ENCODE measurements around the gene KIF25.
A peak's percentile ranks its signal among the peaks of the same experiment; 100 is the strongest.
"Not testable (repeated sequence)": the region's sequence is repeated elsewhere in the genome, so short reads cannot be mapped to it uniquely, and the experiment has no call there.

Gene KIF25

DNA sequence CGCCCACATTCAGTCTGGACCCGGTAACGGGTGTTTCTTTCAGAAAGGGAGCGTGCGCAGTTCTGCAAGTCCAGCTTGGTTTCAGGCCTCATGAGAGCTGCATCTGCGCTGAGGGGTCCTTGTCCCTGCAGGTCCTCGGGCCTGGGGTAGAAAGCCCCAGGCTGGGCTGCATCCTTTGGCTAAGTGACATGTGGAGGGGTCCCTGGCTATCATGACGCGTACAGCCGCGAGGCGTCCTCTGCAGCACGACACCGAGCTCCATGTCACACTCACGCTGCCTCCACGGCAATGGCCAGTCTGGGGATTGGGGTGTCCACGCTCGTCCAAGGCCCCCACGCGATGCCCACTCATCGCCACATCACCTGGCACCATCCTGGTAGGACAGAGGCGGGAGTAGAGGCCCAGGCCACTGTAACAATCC lies 1.7 kb upstream of the KIF25 start:
- DNase-seq (ENCODE audit: low spot score), result no peak
- FAIRE-seq, result no peak

DNA sequence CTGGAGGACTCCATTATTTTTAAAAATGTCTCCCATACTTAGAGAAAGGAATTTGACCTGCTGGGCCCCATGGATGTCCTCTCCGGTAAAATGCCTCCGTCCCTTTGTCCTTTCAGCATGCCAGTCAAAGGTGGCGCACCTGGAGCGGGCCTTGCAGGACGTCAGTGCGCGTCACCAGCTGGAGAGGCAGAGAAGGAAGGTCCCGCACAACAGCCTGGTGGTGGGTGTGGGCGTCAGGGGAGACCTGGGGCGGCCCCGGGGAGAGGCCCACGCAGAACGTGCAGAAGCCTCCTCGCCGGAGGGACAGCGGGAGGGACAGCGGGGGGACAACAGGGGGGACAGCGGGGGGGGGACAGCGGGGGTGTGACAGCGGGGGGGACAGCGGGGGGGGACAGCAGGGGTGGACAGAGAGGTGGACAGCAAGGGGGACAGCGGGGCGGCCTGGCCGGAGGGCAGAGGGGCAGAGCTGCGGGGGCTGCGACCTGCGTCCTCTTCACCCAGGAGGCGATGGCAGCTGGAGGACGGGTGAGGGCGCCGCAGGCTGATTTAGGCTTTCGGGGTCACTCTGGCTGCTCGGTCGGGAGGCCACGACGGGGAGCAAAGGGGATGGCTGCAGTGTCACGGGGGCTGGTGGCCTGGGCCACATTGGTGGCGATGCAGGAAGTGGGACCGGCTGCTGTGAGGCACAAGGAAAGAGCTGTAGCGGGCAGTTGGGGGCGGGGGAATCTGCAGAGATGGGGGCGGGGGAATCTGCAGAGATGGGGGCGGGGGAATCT lies 859 bp upstream of the KIF25 start:
- no peak for FAIRE-seq
- no peak for DNase-seq (ENCODE audit: low spot score)

DNA sequence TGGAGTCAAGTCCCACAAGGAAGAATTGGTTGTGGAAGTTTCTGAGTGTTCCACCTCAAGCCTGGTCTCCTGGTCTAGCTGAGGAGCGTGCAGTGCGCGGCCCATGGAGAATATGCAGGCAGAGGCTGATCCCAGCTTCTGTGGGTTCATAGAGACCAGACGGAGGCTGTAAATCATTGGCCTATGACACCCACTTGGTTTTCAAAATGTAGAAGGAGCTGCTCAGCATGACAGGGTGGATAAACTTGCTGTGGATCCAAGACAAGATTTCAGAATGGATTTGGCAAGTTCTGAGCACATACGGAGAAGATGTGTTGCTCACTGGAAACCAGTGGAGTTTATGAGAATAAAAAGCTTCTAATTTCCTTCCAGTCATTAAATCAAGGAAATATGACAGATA lies 744 bp downstream of the KIF25 start:
- DNase-seq (ENCODE audit: low spot score) (no peak), FAIRE-seq (no peak)

DNA sequence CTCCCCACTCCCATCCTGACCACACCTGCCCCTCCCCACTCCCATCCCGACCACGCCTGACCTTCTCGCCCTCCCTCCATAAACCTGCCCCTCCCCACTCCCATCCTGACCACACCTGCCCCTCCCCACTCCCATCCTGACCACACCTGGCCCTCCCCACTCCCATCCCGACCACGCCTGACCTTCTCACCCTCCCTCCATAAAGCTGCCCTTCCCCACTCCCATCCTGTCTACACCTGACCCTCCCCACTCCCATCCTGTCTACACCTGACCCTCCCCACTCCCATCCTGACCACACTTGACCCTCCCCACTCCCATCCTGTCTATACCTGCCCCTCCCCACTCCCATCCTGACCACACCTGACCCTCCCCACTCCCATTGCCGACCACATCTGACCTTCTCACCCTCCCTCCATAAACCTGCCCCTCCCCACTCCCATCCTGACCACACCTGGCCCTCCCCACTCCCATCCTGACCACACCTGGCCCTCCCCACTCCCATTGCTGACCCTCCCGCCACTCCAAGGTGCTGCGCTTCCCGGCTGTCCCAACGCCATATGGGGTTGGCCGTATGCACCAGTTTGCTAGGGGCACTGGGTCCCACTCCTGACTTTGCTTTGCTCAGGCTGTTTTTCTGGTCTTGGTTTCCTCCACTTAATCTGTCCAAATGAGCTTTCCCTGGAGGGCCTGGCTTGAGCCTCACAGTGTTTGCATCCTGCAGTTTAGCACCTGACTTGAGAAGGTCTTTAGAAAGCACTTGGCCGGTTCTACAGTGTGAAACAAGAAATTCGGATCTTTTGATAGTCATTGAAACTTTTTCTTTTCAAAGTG lies 2.9 kb downstream of the KIF25 start:
- DNase-seq (ENCODE audit: low spot score) (no peak), FAIRE-seq (no peak)

DNA sequence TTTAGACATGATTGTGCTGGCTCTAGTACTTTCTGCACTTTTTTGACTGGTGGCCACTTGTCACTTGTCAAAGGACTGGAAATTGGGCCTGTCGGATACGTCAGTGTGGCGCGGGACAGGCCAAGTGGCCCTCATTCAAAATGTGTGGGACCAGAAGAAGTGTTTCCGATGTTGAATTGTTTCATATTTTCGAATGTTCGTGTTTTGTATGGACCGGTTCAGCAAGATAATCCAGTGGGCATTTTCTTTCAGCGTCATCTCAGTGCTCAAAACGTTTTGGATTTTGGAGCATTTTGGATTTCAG lies 3.5 kb downstream of the KIF25 start:
- no peak for FAIRE-seq

DNA sequence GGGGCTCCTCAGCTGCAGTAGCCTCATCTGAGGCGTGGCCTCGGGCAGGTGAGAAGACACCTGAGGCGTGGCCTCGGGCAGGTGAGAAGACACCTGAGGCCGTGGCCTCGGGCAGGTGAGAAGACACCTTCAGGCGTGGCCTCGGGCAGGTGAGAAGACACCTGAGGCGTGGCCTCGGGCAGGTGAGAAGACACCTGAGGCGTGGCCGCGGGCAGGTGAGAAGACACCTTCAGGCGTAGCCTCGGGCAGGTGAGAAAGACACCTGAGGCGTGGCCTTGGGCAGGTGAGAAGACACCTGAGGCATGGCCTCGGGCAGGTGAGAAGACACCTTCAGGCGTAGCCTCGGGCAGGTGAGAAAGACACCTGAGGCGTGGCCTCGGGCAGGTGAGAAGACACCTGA lies 4.0 kb downstream of the KIF25 start:
- FAIRE-seq; DNase-seq (ENCODE audit: low spot score): not testable (repeated sequence)

More for the DNA sequence above, 3.5 kb downstream of the KIF25 start:
- DNase-seq (ENCODE audit: low spot score), result no peak

DNA sequence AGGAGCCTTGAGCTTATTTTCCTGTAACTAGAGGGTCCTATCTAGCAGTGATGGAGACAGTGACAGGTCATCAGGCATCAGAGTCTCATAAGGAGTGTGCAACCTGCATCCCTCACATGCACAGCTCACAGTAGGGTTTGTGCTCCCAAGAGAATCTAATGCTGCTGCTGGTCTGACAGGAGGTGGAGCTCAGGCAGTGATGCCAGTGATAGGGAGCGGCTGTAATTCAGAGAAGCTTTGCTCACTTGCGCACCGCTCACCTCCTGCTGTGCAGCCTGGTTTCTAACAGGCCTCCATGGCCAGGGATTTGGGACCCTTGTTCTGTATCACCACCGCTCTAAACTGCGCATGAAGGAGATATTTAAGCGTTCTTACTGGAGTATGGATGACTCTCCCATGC lies 5.3 kb downstream of the KIF25 start:
- FAIRE-seq (no peak), DNase-seq (ENCODE audit: low spot score) (no peak)

DNA sequence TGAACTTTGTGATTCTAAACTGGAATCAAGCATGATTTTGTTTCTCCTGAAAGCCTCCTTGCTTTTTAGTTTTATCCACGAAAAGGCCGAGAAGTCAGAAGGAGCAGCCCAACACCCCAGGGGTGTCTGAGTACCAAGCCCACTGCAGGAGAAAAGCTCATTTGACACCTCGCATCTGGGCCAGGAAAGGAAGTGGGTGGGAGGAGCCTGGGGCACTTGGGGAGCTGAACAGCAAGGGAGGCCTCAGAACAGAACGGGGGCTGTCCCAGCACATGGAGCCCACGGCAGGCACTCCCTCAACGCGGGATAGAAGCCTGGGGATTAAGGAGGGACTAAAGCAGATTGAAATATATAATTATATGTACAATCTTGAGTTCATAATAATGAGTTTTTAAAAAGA lies 6.6 kb downstream of the KIF25 start:
- FAIRE-seq (no peak), DNase-seq (ENCODE audit: low spot score) (no peak)

DNA sequence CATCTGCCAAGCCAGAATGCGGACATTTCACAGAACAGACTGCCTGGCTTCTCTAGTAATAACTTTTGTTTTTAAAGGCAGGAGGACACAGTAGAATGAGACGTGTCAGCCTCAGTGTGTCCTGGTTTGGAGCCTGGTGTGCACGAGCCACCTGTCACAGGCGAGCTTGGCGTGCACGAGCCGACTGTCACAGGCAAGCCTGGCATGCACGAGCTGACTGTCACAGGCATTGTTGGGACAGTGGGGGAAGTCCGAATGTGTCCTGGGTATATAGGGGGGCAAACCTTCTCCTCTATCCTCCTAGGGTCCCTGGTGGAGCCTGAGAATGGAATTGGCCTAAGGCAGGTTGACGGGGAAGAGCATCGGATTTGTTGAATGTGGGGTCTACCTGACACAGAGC lies 7.5 kb downstream of the KIF25 start:
- DNase-seq (ENCODE audit: low spot score) (no peak), FAIRE-seq (no peak)

DNA sequence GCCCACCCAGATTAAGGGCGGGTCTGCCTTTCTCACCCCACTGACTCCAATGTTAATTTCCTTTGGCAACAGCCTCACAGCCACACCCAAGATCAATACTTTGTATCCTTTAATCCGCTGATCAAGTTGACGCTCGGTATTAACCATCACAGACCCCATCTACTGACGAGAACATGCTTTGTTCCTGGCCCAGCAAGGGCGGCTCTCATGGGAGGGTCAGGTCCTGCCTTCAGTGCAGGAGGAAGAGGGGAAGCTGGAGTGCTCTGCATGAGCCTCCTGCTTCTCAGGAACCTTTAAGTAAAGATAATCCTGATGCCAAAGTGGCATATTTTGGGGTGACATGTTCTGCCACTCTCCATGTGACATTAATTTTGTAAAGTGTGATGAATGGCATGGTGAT lies 8.3 kb downstream of the KIF25 start:
- no peak for DNase-seq (ENCODE audit: low spot score)
- FAIRE-seq, result no peak

DNA sequence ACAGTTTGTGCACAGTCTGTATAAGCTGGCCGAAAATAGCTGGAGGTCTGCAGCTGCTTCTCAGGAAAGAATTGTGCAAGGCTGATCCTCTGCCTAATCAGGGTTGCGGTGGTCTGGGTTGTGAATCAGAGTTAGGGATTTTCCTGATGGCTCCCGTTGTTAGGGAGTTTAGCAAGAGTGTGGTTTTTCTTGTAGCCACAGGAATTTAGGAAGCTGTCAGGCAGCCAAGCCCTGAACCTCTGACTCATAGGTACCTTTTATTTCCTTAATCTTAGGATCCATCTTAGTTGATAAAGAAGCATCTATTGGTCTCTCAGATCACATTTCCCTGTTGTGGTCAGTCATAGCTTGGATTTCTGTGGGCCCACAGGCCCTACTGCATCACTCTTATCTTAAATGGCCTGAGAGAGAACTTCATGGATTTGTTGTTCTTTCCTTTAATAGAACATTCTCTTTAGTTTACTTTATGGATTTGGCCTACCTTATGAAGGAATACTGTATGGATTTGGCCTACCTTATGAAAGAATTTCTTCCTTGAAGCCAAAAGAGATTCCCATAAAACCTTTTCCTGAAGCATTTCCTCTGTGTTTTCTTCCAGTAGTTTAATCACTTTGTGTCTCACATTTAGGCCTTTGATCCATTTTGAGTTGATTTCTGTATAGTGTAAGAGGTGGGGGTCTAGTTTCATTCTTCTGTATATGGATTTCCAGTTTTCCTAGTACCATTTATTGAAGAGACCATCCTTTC lies 10.3 kb downstream of the KIF25 start:
- FAIRE-seq, result peak; percentile 99

DNA sequence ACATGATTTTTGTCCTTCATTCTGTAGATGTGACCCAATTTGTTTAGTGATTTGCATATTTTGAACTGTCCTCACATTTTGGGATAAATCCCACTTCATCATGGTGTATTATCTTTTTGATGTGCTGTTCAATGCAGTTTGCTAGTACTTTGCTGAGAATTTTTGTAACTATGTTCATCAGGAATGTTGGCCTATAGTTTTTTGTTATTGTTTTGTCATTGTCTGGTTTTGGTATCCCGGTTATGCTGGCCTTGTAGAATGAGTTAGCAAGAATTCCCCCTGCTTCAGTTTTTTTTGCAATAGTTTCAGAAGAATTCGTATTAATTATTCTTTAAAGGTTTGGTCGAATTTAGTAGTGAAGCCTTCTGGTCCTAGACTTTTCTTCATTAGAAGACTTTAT lies 11.9 kb downstream of the KIF25 start:
- no peak for FAIRE-seq
- no peak for DNase-seq (ENCODE audit: low spot score)

More for the DNA sequence above, 10.3 kb downstream of the KIF25 start:
- peak; percentile 98 for DNase-seq (ENCODE audit: low spot score)

DNA sequence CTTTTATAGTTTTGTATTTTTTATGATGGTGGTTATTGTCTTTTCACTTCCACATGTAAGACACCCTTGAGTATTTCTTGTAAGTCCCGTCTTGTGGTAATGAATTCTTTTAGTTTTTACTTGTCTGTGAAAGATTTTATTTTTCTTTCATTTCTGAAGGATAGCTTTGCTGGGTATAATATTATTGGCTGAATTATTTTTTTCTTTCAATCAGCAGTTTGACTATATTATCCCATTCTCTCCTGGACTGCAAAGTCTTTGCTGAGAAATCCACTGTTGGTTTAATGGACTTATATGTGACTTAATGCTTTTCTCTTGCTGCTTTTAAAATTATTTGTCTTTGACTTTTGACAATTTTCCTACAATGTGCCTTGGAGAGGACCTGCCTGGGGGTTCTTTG lies 13.8 kb downstream of the KIF25 start:
- no peak for DNase-seq (ENCODE audit: low spot score)
- FAIRE-seq, result no peak

DNA sequence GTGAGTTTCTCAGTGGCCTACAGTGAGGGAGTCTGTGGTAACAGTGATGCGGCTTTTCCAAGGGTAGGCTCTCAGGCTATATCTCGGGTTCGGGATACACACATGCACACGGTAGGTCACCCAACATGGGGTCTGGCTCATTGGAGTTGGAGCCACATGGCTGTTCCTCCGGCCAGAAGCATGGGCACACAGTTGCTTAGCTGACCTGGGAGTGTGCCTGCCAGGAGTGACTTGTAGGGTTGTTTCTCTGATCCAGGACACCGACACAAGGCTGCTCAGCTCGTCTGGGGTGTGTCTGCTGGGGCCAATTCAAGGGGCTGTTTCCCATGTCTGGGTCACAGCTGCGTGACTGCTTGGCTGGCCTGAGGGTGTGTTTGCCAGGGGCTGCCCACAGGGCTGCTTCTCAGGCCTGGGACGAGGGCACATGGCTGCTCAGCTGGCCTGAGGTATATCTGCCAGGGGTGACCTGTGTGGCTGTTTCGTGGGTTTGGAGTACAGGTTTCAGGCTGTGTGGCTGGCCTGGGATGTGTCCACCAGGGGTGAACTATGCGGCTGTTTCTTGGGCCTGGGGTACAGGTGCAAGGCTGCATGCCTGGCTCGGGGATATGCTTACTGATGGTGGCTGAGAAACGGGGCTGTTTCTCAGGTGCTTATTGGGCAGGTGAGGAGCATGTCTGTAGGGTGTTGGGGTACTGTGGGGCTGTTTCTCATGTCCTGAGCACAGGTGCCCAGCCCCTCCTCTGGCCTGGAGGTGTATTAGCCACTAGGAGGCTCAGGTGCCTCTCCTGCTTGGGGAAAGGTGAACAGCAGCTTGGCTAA lies 15.2 kb downstream of the KIF25 start:
- FAIRE-seq, result no peak

DNA sequence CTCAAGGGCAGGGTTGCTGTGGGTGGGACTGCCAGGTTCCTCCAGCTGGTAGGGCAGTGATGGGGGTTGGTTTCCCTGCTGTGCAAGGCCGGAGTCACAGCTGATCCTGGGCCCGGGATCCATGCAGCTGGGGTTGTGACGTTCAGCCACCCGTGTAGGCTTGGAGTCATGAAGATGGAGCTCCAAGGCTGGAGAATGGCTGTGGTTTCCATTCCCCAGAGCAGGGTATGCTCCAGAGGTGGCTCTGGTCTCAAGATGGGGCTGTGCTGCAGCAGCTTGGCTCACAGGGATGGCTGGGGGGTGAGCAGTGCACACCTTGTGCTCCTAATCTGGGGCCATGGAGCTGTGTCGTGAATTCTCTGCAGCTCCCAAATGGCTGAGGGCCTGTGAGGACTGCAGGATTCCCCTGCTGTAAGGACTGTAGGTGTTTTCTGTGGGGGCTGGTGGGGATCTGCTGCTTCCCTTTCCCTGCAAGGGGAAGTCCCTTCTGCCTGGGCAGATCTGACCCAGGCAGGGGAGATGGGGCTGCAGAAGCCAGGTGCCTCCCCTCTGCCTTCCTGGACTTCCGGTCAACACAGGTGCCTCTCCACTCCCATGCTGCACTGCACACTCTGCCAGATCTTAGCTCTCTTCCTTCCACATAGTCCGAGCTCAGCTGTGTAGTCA lies 15.9 kb downstream of the KIF25 start:
- DNase-seq (ENCODE audit: low spot score) (no peak), FAIRE-seq (no peak)

More for the DNA sequence above, 15.2 kb downstream of the KIF25 start:
- no peak for DNase-seq (ENCODE audit: low spot score)

DNA sequence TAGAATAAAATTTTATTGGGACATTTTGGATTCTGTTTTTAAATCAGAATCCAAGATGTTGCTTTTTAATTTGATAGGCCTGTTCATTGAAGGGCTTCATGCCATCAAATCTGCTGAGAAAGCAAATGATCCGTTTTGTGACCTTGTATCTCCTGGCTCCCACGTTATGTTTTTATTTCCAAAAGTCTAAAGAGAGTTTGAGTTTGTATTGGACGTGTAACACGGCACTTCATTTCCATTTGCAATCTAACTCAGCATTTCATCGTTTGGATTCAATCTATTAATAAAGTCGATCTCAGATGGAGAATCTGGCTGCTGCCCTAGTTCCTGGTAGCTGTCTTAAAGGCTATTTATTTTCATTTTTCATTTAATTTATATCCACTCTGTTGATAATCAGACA lies 17.0 kb downstream of the KIF25 start:
- FAIRE-seq, result no peak
- no peak for DNase-seq (ENCODE audit: low spot score)

DNA sequence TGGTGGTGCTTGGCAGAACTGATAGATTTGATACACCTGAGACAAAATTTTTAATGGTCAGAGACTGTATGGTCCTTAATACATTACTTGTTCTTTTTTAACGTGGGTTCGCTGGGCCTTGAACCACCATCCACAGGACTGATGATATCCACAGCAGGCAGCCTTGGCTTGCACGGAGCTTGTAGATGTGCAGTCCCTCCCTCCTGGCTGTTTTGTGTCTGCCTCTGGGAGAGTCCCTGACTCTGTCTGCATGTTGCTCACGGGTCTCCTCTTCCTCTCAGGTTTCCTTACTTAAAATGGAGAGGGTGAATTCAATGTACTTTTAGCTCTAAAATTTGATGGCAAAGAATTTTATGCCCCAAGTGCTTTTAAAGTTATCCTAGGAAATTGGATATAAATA lies 17.5 kb downstream of the KIF25 start:
- DNase-seq (ENCODE audit: low spot score) (no peak), FAIRE-seq (no peak)

DNA sequence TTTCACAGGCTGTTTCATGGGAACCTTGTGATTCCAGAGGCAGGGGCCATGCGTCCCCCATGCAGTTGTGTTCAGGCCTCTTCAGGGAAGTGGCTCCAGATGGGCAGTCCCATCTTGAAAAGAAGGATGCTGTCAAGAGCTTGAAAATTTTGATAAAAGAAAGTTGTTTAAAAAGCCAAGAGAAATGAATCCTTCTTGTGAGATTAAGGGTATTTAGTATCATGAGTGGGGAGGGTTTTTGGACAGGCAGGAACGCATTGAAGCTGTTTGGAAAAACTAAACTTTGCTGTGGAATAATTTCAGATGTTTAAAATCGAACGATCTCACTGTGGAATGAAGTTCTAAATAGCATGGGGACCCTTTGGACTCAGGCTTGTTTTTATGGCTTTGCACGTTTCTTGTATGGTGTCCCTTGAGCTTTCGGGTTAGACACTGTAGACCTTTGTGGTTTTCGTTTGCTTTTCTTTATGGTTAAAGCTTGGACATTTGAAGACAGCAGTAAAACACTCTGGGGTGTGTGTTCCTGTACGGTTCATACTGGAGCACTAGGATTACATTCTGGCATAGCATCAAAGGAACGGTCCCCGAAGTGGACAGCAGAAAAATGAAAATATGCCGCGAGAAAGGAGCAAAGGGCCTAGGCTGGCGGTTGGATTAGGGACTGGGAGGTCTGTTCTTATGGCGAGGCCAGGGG lies 18.2 kb downstream of the KIF25 start:
- DNase-seq (ENCODE audit: low spot score), result no peak
- no peak for FAIRE-seq

DNA sequence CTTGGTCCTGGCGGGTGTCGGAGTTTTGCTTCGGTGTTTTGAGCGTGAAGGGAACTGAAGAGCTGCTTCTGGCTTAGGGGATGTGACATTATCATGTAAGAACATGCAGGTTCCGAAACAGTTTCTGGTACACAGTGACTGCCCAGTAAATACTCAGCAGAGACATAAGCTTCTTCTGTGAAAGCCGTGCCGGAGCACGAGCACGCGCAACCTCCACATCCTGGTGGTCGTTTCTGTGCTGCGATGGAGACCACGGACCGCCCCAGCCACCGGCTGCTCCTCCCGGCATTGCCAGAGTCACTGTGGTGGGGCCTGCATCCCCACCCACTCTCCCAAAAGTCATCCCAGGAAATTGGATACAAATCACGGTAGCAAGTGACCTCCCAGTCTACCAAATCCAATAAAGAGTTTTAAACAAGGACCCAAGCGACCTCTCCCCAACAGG lies 18.7 kb downstream of the KIF25 start:
- DNase-seq (ENCODE audit: low spot score) (no peak), FAIRE-seq (no peak)
